ENCODE data around the gene PIRT.

DNA sequence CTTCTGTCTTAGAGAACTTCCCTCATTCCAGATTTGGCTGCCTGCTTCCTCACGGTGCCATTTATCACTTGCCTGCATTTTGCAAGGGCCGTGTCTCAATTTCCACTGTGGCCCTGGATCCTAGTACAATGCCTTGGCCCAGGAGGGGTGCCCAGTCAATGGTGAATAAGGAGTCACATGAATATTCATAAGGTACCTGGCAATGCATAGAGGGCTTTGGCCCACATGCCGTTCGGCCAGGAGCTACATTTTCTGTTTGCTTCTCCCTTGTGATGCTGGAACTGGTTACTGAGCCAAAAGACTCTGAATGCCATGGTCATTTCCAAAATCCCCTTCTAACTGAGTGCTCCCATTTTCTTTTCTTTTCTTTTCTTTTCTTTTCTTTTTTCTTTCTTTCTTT, 4.8 kb upstream of the PIRT start:
- TF ChIP-seq, protein P1, sequence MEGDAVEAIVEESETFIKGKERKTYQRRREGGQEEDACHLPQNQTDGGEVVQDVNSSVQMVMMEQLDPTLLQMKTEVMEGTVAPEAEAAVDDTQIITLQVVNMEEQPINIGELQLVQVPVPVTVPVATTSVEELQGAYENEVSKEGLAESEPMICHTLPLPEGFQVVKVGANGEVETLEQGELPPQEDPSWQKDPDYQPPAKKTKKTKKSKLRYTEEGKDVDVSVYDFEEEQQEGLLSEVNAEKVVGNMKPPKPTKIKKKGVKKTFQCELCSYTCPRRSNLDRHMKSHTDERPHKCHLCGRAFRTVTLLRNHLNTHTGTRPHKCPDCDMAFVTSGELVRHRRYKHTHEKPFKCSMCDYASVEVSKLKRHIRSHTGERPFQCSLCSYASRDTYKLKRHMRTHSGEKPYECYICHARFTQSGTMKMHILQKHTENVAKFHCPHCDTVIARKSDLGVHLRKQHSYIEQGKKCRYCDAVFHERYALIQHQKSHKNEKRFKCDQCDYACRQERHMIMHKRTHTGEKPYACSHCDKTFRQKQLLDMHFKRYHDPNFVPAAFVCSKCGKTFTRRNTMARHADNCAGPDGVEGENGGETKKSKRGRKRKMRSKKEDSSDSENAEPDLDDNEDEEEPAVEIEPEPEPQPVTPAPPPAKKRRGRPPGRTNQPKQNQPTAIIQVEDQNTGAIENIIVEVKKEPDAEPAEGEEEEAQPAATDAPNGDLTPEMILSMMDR (IDR thresholded peaks at IDR 0.05): no peak
- TF ChIP-seq POLR2A (IDR thresholded peaks at IDR 0.05): no peak
